Endothelial cell of umbilical vein (primary cell): ENCODE results near the gene SH3RF3. TPM values are rescaled to one million over a fixed set of nuclear protein-coding genes. Genes with fewer than 3 reads are reported as not detected.

Source experiments
- BruUV-seq: library from RNA; stranded (reverse); fragments of 400-500 nt; replicated peaks from 2 replicates; lab custom pipeline; 2021; lab: Mats Ljungman, UMichigan
- CTCF ChIA-PET: fragments of 300-600, 350-600 bp; sonication (Branson Sonifier 250); formaldehyde crosslinking; loops from one replicate; lab custom pipeline; 2021; ENCODE audit warnings: antibody characterized with exemption, inconsistent platforms; lab: Charles Lee
- POLR2A ChIA-PET: fragments of 300-600, 350-600 bp; sonication (Branson Sonifier 250); formaldehyde crosslinking; loops from one replicate; lab custom pipeline; 2021; ENCODE audit warnings: antibody characterized with exemption, inconsistent platforms; lab: Charles Lee
- DNase-seq: peaks from one replicate; pipeline ENCODE4 v3.0.0-alpha.2; 2011; ENCODE audit warnings: low read depth, low spot score
- FAIRE-seq: peaks from 2 replicates; lab custom pipeline; 2011; peaks lifted over from hg19 to GRCh38; lab: Jason Lieb, UNC
- H2AFZ ChIP-seq: 2 replicates; pipeline ENCODE4 v1.6.0; 2012; ENCODE audit warnings: low read depth, low read length, control low read depth, inconsistent platforms
- H3K27ac ChIP-seq: 2 replicates; pipeline ENCODE4 v1.5.1; 2011; ENCODE audit warnings: low read depth, mild to moderate bottlenecking, control low read depth, low read length, moderate library complexity; ENCODE audit not compliant: insufficient read depth
- H3K27me3 ChIP-seq, 2 experiments: 2 replicates each; pipeline versions ENCODE4 v1.6.0 to v1.6.1; 2011; ENCODE audit warnings: low read length in 2 of 2, mixed read lengths in 1 of 2; ENCODE audit not compliant: control insufficient read depth in 2 of 2, insufficient read depth in 2 of 2
- H3K36me3 ChIP-seq, 2 experiments: 2 replicates in 1 of 2; 3 replicates in 1 of 2; pipeline ENCODE4 v1.5.1; 2011; ENCODE audit warnings: low read length in 2 of 2, mild to moderate bottlenecking in 1 of 2, moderate library complexity in 1 of 2; ENCODE audit not compliant: control insufficient read depth in 2 of 2, insufficient read depth in 2 of 2; ENCODE audit errors: extremely low read depth in 1 of 2
- H3K4me1 ChIP-seq: 3 replicates; pipeline ENCODE4 v1.5.1; 2011; ENCODE audit warnings: mild to moderate bottlenecking, low read length; ENCODE audit not compliant: control insufficient read depth, insufficient read depth; ENCODE audit errors: extremely low read depth
- H3K4me2 ChIP-seq: 2 replicates; pipeline ENCODE4 v1.6.1; 2011; ENCODE audit warnings: low read length, control low read depth, mixed read lengths; ENCODE audit not compliant: insufficient read depth
- H3K4me3 ChIP-seq, 3 experiments: fragments of 200-600 bp in 1 of 3; sonication (generic), shearing (Covaris generic) in 1 of 3; replicated peaks in 1 of 3; 2 replicates each; pipeline ENCODE4 v1.5.1; 2011 to 2016; ENCODE audit warnings: control low read depth in 3 of 3, low read length in 3 of 3, mild to moderate bottlenecking in 2 of 3, inconsistent platforms in 1 of 3, low read depth in 1 of 3, moderate library complexity in 1 of 3; ENCODE audit not compliant: insufficient read depth in 1 of 3
- H3K79me2 ChIP-seq: 2 replicates; pipeline ENCODE4 v1.6.0; 2012; ENCODE audit warnings: low read length, inconsistent platforms; ENCODE audit not compliant: control insufficient read depth, insufficient read depth
- H3K9ac ChIP-seq: replicated peaks from 2 replicates; pipeline ENCODE3; 2011; ENCODE audit warnings: low read length, control low read depth; ENCODE audit not compliant: insufficient read depth; ENCODE audit errors: extremely low read depth
- H3K9me1 ChIP-seq: replicated peaks from 3 replicates; pipeline ENCODE4 v1.6.0; 2011; ENCODE audit warnings: mild to moderate bottlenecking, low read length; ENCODE audit not compliant: control insufficient read depth, insufficient read depth; ENCODE audit errors: extremely low read depth
- H3K9me3 ChIP-seq: replicated peaks from 2 replicates; pipeline ENCODE4 v1.5.1; 2012; ENCODE audit warnings: low read length, inconsistent platforms; ENCODE audit not compliant: control insufficient read depth, insufficient read depth
- H4K20me1 ChIP-seq: replicated peaks from 2 replicates; pipeline ENCODE3; 2011; ENCODE audit warnings: mild to moderate bottlenecking, low read length; ENCODE audit not compliant: control insufficient read depth, insufficient read depth; ENCODE audit errors: extremely low read depth
- EZH2 ChIP-seq: IDR thresholded peaks from 2 replicates; pipeline ENCODE4 v1.6.1; 2012; ENCODE audit warnings: borderline replicate concordance, low read depth, mild to moderate bottlenecking, moderate library complexity, low read length, inconsistent platforms; ENCODE audit not compliant: severe bottlenecking
- FOS ChIP-seq: IDR thresholded peaks from 2 replicates; pipeline ENCODE4 v1.6.1; 2011; ENCODE audit warnings: mild to moderate bottlenecking, low read length, moderate library complexity, borderline replicate concordance; ENCODE audit not compliant: insufficient read depth
- GATA2 ChIP-seq: IDR thresholded peaks from 2 replicates; pipeline ENCODE4 v1.7.0; 2011; ENCODE audit warnings: low read depth, mild to moderate bottlenecking, moderate library complexity, mixed read lengths, low read length; ENCODE audit not compliant: insufficient read length, insufficient read depth
- JUN ChIP-seq: IDR thresholded peaks from 2 replicates; pipeline ENCODE4 v1.6.1; 2011; ENCODE audit warnings: borderline replicate concordance, low read depth; ENCODE audit not compliant: insufficient read length, insufficient read depth
- MYC ChIP-seq: IDR thresholded peaks from one replicate; pipeline ENCODE4 v1.6.1; 2011; ENCODE audit warnings: mild to moderate bottlenecking, low read depth, low read length
- POLR2A ChIP-seq: IDR thresholded peaks from 2 replicates; pipeline ENCODE4 v1.6.1; 2012; ENCODE audit warnings: low read depth, mild to moderate bottlenecking, control low read depth, low read length
- POLR2AphosphoS5 ChIP-seq: IDR thresholded peaks from 2 replicates; pipeline ENCODE4 v1.6.1; 2012; ENCODE audit warnings: low read depth, mild to moderate bottlenecking, control low read depth, low read length, moderate library complexity; ENCODE audit not compliant: insufficient read depth
- dilution Hi-C: fragments of 300-500 bp; cut with MboI; formaldehyde crosslinking; loops from one replicate; pipeline ENCODE4 v1.15.0; 2019; ENCODE audit warnings: low sequenced_read_pairs; ENCODE audit not compliant: extremely low pct_ligation_motif_present
- intact Hi-C: fragments of 100-400 bp; cut with micrococcal nuclease; formaldehyde crosslinking; loops from one replicate; pipeline ENCODE4 v1.10.0; 2022
- polyA plus RNA-seq, 4 experiments: library from polyadenylated mRNA; depleted of rRNA in 3 of 4; stranded (reverse) in 3 of 4; unstranded in 1 of 4; fragments of >200 nt; gene quantifications; 2 replicates each; pipeline versions ENCODE4 v1.2.1 to v1.2.3, GENCODE V29; 2011 to 2012; ENCODE audit warnings: missing spikeins in 1 of 4
- total RNA-seq: library from RNA; stranded (reverse); gene quantifications from 2 replicates; pipeline ENCODE4 v1.2.3, GENCODE V29; 2021
- TF ChIP-seq, protein P1 (sequence below), 2 donors: IDR thresholded peaks; 1 replicate in 1 of 2; 2 replicates in 1 of 2; pipeline ENCODE4 v1.5.1; 2011; ENCODE audit warnings: low read length in 2 of 2, mild to moderate bottlenecking in 2 of 2, moderate library complexity in 2 of 2, control low read depth in 1 of 2, inconsistent platforms in 1 of 2, low read depth in 1 of 2; ENCODE audit not compliant: insufficient read depth in 1 of 2; ENCODE audit errors: extremely low read depth in 1 of 2
- TF ChIP-seq, protein P2 (sequence below): IDR thresholded peaks from 2 replicates; pipeline ENCODE4 v1.6.1; 2011; ENCODE audit not compliant: insufficient read depth, insufficient read length

The SH3RF3 gene
- total and polyA plus RNA-seq, 2 donors (not counting 3 experiments of a cell fraction or from before 2014, with no cell fraction given): 3.8 to 14.7 TPM

DNA sequence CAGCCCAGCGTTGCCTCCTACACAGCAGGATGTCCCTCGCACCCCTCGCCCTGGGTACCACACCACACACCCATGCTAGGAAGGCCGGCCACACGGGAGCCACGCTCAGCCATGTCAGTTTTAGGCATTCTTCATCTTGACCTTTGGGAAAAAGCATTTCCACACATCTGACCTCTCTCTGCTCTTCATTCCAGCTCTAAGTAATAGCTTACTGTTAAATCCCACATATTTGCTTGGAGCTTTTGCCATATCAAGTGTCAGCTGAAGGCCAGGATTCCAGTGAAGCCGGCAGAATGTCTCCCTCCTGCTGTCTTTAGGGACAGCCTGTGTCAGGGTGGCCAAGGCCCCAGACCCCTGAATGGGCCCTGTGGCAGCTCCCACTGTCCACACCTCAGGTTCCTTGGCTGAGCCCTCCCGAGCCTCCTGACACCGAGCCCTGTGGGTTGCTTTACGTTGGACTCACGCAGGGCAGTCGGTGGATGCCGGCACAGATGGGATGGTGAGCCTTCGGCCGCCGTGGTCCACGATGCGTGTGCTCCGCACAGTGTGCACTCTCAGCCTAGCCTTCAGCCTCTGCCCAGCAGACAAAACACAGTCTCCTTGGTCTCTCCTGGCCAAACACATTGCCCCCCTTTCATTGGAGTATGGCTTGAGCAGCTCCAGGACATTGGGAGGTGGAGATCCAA lies 282.8 kb downstream of the SH3RF3 start:
- Histone ChIP-seq H3K4me1 (no peaks in the 10 kb centered on the region), H3K27ac (no peak overlapping the region), H3K79me2 (no peaks in the 10 kb centered on the region), H3K27me3 (no peaks in the 10 kb centered on the region), H3K4me2 (no peak overlapping the region), H3K9ac (no peak overlapping the region), H3K9me1 (no peaks in the 10 kb centered on the region), H4K20me1 (no peaks in the 10 kb centered on the region), H3K4me3 (no peak overlapping the region), H3K36me3 (no peaks in the 10 kb centered on the region), H2AFZ (no peak overlapping the region), H3K9me3 (no peaks in the 10 kb centered on the region)
- ChIA-PET POLR2A (no interaction called here), CTCF (interaction anchor here (2.4 kb wide), 1 partner anchor 99 kb away, joined by 8 read pairs; no protein-coding TSS in a partner anchor)
- intact Hi-C loops (no loop called here), dilution Hi-C loops (no loop called here)
- DNase-seq (no peak), FAIRE-seq (no peak)
- TF ChIP-seq, protein P1, sequence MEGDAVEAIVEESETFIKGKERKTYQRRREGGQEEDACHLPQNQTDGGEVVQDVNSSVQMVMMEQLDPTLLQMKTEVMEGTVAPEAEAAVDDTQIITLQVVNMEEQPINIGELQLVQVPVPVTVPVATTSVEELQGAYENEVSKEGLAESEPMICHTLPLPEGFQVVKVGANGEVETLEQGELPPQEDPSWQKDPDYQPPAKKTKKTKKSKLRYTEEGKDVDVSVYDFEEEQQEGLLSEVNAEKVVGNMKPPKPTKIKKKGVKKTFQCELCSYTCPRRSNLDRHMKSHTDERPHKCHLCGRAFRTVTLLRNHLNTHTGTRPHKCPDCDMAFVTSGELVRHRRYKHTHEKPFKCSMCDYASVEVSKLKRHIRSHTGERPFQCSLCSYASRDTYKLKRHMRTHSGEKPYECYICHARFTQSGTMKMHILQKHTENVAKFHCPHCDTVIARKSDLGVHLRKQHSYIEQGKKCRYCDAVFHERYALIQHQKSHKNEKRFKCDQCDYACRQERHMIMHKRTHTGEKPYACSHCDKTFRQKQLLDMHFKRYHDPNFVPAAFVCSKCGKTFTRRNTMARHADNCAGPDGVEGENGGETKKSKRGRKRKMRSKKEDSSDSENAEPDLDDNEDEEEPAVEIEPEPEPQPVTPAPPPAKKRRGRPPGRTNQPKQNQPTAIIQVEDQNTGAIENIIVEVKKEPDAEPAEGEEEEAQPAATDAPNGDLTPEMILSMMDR (IDR thresholded peaks at IDR 0.05; ENCODE audit: extremely low read depth in 1 of 2, insufficient read depth in 1 of 2, low read depth in 1 of 2, low read length in 2 of 2): no peak
- no peak for TF ChIP-seq FOS
- TF ChIP-seq, protein P2, sequence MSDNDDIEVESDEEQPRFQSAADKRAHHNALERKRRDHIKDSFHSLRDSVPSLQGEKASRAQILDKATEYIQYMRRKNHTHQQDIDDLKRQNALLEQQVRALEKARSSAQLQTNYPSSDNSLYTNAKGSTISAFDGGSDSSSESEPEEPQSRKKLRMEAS: no peak
- no peak for TF ChIP-seq GATA2
- no peak for TF ChIP-seq POLR2AphosphoS5
- no peak for TF ChIP-seq POLR2A
- TF ChIP-seq EZH2: no peak
- TF ChIP-seq MYC: no peak
- TF ChIP-seq JUN: no peak
- BruUV-seq: no TSS peak
